ENCODE measurements around the gene STXBP1. TPM values are rescaled to one million over a fixed set of nuclear protein-coding genes. Genes with fewer than 3 reads are reported as not detected.
A peak's percentile ranks its signal among the peaks of the same experiment; 100 is the strongest.

The STXBP1 gene
- total RNA-seq: 19.8 and 36.0 TPM in 2 replicates
- polyA plus RNA-seq: 25.6 and 34.6 TPM in 2 replicates
- polyA plus RNA-seq (2012): 41.9 and 43.7 TPM in 2 replicates
- 61.1 and 80.7 TPM in 2 replicates for polyA minus RNA-seq (ENCODE audit: low replicate concordance)

DNA sequence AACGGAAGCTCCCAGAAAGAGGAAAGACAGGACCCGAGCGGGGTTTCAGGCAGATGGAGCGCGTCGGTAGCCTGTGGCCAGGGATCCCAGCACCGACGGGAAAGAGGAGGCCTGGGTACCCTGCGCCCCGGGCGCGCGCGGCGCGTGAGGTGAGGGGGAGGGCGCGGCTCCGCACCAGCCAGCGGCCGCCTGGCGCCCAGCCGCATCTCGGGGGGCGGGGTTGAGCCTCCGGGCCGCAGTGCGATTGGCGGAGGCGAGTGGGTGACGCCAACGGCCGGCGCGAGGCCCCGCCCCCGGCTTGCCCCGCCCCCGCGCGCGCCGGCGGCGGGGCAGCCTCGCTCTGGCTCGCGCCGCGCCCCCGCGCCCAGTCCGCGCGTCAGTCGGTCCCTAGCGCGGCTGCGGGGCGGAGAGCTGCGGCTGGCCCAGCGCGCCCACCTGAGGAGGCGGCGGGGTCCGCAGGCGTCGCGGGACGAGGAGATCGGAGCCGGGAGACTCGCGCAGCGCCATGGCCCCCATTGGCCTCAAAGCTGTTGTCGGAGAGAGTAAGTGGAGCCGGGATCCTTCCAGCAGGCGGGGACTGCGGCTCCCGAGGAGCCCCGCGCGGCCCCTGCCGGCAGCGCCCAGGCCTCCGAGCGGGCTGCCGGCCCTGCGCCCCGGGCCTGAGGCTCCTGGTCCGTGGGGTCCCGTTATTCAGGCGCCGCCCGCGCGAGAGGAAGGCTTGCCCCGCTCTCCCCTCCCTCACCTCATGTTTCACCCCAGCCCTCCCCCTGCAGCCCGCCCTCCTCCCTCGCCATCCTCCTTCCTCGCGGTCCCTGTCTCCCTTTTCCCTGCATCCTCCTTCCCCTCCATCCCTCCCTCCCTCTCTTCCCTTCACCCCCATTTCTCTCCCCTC, at the start of gene STXBP1:
Gene STXBP1 (plus strand): TSS at position 379 of the 892 bp plus-strand sequence. CDS start 127 bp downstream, at position 506.
- H4K20me1 ChIP-seq (ENCODE audit: control insufficient read depth, extremely low read depth, insufficient read depth, low read length): no peaks in the 10 kb centered on the region
- H3K79me2 ChIP-seq (ENCODE audit: control insufficient read depth, insufficient read depth, low read length): peaks cover 9% of the 10 kb centered on the region
- H3K4me3 ChIP-seq (replicated peaks in 1 of 4; ENCODE audit: control extremely low read depth in 1 of 4, insufficient read depth in 1 of 4, low read depth in 3 of 4, low read length in 4 of 4): peak within 1 kb of the TSS; percentile 78 to 93 (median 86)
- TF ChIP-seq EZH2 (IDR thresholded peaks at IDR 0.05; ENCODE audit: low read length, missing control alignments): no peak
- TF ChIP-seq CTCF (conservative IDR thresholded peaks at IDR 0.05 in 1 of 2, IDR thresholded peaks at IDR 0.05 in 1 of 2; ENCODE audit: low read depth in 1 of 2, low read length in 2 of 2): peak in 1 of 2 donors; percentile 25
- peak within 1 kb of the TSS; percentile 88 for H2AFZ ChIP-seq (ENCODE audit: low read length)
- H3K27ac ChIP-seq (ENCODE audit: insufficient read depth, low read length): peak within 1 kb of the TSS; percentile 74
- H3K4me1 ChIP-seq (ENCODE audit: control insufficient read depth, extremely low read depth, insufficient read depth, low read length): peaks cover 9% of the 10 kb centered on the region
- H3K4me2 ChIP-seq (ENCODE audit: extremely low read depth, insufficient read depth, low read length): peak within 1 kb of the TSS; percentile 89
- peak; percentile 70 to 78 for DNase-seq (ENCODE audit: low read depth in 2 of 2)
- peak within 1 kb of the TSS; percentile 76 for H3K9ac ChIP-seq (ENCODE audit: insufficient read depth, low read length)
- H3K9me3 ChIP-seq (ENCODE audit: control insufficient read depth, insufficient read depth, low read depth, low read length): no peaks in the 10 kb centered on the region
- H3K36me3 ChIP-seq (ENCODE audit: control insufficient read depth, insufficient read depth, low read length): no peaks in the 10 kb centered on the region
- no peaks in the 10 kb centered on the region for H3K27me3 ChIP-seq (ENCODE audit: control insufficient read depth, insufficient read depth, low read length)

GRCh38 chr9:127562279-127562796, 49.7 kb upstream of the STXBP1 start:
- no peaks in the 10 kb centered on the region for H4K20me1 ChIP-seq (ENCODE audit: control insufficient read depth, extremely low read depth, insufficient read depth, low read length)
- H3K4me3 ChIP-seq (replicated peaks in 1 of 4; ENCODE audit: control extremely low read depth in 1 of 4, insufficient read depth in 1 of 4, low read depth in 3 of 4, low read length in 4 of 4): peak overlapping the region in 3 of 4 experiments; percentile 5 to 39 (median 28)
- H3K36me3 ChIP-seq (ENCODE audit: control insufficient read depth, insufficient read depth, low read length): peaks cover 33% of the 10 kb centered on the region

More at GRCh38 chr9:127562279-127562796, 49.7 kb upstream of the STXBP1 start:
- Histone ChIP-seq H3K9ac (ENCODE audit: insufficient read depth, low read length) (peak overlapping the region; percentile 69), H3K27me3 (ENCODE audit: control insufficient read depth, insufficient read depth, low read length) (no peaks in the 10 kb centered on the region), H3K9me3 (ENCODE audit: control insufficient read depth, insufficient read depth, low read depth, low read length) (no peaks in the 10 kb centered on the region), H3K4me1 (ENCODE audit: control insufficient read depth, extremely low read depth, insufficient read depth, low read length) (peaks cover 70% of the 10 kb centered on the region), H2AFZ (ENCODE audit: low read length) (no peak overlapping the region), H3K27ac (ENCODE audit: insufficient read depth, low read length) (peak overlapping the region; percentile 91), H3K4me2 (ENCODE audit: extremely low read depth, insufficient read depth, low read length) (peak overlapping the region; percentile 84), H3K79me2 (ENCODE audit: control insufficient read depth, insufficient read depth, low read length) (peaks cover 97% of the 10 kb centered on the region)
- no peak for DNase-seq (ENCODE audit: low read depth in 2 of 2)
- TF ChIP-seq EZH2 (IDR thresholded peaks at IDR 0.05; ENCODE audit: low read length, missing control alignments) (no peak), CTCF (conservative IDR thresholded peaks at IDR 0.05 in 1 of 2, IDR thresholded peaks at IDR 0.05 in 1 of 2; ENCODE audit: low read depth in 1 of 2, low read length in 2 of 2) (no peak)

Measured in fibroblast of lung (primary cell).